MM.1S (cell line): Measurements from ENCODE around the gene PXDC1.

Experiments used
- CTCF ChIP-seq: fragments of 300-600 bp; sonication (generic); IDR thresholded peaks from 2 replicates; pipeline ENCODE4 v1.5.1; 2016; ENCODE audit warnings: antibody characterized with exemption, low read length, mixed read lengths
- EZH2 ChIP-seq: fragments of 300-600 bp; sonication (generic); optimal IDR thresholded peaks from 2 replicates; pipeline ENCODE3; 2017; ENCODE audit warnings: low read depth, mild to moderate bottlenecking, antibody characterized with exemption, low read length, mixed read lengths
- EZH2phosphoT487 ChIP-seq: fragments of 300-600 bp; sonication (generic); IDR thresholded peaks from 2 replicates; pipeline ENCODE4 v1.6.1; 2018; ENCODE audit warnings: antibody characterized with exemption, low read length

- TF ChIP-seq CTCF = no peak
- TF ChIP-seq EZH2phosphoT487 = no peak
- no peak for TF ChIP-seq EZH2
Observed at GRCh38 chr6:3723966-3724365, 27.5 kb downstream of the PXDC1 start.
